HG03432 (cell line): ENCODE data around the gene ZFHX3.

Experiments used
- ATAC-seq: cut with Tn5 transposase; IDR thresholded peaks from one replicate; pipeline ENCODE4 v1.9.1; 2021; ENCODE audit warnings: mild to moderate bottlenecking, moderate library complexity; ENCODE audit not compliant: unreplicated experiment

Gene ZFHX3

DNA sequence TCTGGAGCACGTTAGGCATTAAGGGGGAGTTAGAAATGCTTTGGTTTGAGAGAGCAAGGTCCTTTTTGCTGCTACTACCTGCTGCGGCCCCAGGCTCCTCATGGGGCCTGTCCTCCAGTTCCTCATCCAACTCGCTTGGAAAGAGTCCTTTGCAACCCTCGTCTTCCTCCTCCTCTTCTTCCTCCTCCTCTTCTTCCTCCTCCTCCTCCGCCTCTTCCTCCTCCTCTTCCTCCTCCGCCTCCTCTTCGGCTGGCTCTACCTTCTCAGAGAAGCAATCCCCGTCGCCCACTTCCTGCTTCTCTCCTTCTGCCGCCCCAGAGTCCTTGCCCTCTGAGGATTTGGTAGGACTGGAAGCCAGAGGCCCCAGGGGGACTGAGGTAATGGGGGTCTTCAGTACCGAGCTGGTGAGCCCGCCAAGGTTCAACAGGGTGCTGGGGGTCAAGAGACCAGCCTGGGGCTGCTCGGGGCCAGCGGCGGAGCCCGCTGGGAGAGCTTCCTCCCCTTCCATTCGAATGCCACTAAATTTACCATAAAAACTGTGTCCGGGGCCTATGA lies 89.3 kb downstream of the ZFHX3 start:
- no peak for ATAC-seq

DNA sequence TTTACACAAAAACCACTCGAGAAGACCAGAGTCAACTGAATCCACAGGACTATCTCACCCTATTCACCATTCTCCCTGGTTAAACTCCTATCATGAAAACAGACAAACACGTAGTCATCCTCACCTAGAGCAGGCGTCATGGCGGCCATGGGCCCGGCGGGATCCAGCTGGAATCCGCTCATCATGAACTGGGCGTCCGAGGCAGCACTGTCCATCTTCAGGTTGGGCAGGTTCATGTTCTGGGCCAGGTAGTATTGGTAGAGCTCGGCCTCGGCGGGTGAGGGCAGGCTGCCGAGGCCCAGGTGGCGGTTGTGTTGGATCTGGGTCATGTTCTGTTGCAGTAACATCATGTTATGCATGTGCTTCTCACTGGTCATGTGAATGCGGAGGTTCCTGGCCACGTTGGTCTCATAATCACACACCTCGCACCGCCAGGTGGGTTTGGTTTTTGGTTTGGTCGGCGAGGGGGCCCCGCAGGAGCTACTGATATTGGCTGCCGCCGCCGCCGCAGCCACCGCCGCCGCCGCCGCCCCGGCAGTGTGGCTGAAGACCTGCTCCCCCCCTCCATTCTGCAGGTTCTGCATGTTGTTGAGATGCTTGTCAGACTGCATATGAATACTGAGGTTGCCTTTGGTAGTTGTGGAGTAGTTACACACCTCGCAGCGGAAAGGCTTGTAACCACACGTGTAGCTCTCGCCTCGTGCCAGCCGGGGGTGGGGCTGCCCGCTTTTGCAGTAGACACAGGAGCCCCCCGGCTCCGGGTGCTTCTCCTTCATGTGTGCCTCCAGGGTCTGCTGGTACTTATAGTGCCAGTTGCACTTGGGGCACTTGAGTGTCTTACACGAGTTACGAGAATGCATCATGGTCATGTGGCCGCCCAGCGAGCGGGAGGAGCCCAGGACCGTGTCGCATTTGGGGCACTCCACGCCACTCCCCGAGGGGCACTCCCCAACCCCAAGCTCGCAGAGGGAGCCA lies 90.3 kb downstream of the ZFHX3 start:
- no peak for ATAC-seq

DNA sequence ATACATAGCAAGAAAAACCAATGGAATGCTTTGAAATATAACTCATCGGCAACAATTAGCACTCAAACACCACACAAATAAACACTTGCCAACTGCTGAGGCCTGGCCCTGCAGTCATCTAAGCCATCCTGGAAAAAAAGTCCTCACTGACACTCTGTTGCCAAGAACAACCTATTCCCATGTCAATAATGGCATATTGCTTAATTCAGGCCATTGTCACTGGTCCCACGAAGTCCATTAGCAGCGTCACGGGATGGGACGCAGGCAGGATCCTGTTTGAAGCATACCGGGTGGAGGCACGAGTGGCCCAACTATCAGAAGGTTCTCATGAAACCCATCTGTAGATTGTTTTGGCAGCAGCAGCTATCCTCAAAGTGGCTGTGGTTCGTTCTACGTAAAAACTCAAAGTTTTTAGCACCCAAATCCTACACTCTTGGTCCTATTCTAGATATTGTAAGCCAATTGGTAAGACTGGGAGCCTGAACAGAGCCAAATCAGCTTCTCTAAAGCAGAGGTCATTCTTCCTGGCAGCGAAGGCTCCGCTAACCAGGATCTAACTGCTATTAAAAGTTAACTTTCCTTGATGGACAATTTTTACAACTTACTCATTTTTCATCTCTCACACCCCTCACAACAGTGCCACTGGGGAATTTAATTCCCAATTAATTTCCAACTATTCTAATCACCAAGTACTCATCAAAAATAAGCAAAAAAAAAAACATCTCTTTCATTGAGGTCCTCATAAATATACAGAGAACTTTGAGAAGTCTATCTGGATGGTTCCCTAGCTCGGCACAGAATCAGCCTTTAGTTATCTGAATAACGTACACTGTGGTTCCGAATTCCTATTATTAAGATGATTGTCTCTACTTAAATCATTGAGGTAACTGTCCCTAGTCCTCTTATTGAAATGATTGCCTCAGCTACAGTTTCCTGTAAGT lies 91.5 kb downstream of the ZFHX3 start:
- no peak for ATAC-seq

DNA sequence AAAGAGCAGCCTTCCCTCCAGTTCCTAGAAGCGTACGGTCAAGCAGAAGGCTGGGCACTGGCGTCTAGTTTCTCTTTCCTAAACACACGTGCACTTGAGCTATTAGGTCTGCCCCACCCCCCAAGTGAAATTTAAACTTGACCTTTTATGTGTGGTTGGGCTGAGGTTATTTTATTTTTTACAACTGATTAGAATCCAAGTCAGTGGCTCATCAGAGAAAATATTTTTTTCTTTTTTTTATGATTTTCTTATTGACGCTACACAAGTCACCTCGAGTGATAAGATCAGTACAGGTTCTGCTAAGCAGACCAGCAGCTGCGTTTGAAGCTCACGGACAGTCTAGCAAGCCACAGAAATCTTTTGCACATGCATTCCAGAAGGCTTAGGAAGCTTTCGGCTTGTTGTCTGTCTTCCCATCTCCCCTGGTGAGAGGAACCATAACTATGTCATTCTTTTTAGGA lies 95.1 kb downstream of the ZFHX3 start:
- ATAC-seq: no peak

DNA sequence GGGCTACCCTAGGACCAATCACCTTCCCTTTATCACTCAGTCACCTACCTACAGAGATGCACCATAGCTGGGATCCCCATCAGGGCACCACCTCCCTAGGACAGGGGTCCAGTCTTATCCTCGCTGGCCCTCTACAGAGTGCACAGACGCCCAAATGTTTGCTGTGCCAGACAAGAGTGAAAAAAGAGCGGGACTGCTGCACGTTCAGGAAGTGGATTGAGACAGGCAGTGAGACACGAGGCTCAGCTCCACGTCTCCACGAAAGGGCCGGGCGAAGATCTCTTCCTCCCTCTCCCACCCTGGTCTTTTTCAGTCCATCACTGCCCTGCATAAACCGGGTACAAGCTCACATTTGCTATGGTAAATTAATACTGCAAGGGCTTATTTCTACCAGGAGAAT lies 95.5 kb downstream of the ZFHX3 start:
- ATAC-seq: no peak

DNA sequence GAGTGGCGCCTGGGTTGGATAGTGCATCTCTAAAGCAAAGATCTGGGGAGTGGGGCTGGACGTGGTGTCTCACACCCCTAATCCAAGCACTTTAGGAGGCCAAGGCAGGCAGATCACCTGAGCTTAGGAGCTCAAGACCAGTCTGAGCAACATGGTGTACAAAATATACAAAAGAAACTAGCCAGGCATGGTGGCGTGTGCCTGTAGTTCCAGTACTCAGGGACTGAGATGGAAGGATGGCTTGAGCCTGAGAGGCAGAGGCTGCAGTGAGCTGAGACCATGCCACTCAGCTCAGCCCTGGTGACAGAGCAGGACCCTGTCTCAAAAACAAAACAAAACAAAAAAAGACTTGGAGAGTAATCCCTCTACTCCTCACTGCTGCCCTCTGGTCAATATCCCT lies 96.0 kb downstream of the ZFHX3 start:
- no peak for ATAC-seq

DNA sequence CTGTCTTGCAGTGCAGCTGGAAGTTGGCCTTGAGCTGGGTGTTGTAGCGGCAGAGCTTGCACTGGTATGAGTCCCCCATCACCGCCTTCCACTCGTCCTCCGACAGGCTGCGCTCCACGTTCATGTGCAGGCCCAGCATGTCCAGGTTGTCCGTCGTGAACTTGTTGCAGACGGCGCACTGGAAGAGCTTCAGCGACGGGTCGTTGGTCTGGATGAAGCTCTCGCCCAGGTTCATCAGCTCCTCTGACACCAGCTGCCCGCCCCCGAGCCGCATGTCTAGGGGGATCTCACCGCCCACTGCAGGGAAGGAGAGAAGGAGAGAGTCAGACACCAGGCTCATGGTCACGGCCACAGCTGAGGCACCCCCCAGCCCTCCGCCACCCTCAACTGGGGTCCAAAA lies 97.3 kb downstream of the ZFHX3 start:
- no peak for ATAC-seq

DNA sequence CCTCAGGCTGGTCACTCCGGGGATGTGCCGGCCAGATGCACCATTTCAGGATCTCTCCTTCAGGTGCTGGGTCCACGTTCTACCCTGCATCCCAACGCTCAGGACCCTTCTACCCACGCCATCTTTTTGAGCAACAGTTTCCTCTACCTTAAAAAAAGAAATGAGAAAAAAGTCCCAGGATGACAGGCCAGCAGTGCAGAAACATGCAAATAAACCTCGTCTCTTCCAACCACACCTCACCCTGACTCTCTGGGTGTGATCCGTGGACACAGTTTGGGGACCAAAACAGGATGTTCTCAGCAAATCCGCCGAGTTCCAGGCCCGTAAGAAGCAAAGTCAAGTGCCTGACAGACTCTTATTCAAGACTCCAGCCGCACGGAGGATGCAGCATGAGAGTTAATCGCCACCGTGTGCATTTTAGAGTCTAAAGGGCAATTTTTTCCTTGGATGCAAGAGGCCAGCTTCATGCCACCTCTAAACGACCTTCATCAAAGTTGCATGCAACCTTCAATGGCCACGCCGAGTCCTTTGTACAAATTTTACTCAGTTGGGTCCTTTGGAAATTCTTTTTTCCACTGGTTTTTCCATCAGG lies 99.6 kb downstream of the ZFHX3 start:
- ATAC-seq: no peak

DNA sequence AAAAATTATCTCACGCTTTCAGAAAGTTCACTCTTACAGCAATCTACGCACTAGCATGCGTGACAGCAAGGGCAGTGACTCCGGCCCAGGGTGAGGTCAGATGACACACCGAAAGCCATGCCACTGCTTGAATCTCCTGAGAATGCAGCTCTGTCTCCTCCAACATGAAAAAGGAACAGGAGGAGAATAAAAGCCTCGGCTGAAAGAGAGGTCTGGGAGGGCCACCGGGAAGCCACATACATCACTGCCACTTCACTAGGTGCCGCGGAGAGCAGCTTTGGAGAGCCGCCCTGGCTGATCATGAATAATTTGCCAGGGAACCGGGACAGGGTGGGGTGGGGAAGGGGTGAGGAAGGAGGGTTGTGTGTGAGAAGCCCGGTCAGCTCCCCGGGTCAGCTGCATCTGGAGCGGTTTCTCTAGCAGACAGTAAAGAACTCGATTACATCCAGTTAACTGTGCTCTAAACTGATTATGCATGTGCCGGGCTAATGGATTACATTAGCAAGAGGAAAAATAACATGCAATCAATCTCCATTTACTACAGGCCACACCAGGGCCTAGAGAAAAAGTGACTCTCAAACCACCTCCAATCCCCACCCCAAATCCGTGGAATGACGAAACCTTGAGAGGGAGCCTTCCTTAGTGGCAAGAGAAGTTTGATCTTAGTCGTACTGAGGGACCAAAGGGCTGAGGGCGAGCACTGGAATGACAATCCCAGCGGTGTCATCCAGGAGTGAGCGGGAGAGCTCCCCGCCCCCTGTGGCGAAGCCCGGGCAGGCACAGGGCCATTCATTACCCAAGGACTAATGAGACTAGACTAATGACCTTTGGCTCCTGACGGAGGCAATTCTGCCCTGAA lies 100.3 kb downstream of the ZFHX3 start:
- no peak for ATAC-seq

DNA sequence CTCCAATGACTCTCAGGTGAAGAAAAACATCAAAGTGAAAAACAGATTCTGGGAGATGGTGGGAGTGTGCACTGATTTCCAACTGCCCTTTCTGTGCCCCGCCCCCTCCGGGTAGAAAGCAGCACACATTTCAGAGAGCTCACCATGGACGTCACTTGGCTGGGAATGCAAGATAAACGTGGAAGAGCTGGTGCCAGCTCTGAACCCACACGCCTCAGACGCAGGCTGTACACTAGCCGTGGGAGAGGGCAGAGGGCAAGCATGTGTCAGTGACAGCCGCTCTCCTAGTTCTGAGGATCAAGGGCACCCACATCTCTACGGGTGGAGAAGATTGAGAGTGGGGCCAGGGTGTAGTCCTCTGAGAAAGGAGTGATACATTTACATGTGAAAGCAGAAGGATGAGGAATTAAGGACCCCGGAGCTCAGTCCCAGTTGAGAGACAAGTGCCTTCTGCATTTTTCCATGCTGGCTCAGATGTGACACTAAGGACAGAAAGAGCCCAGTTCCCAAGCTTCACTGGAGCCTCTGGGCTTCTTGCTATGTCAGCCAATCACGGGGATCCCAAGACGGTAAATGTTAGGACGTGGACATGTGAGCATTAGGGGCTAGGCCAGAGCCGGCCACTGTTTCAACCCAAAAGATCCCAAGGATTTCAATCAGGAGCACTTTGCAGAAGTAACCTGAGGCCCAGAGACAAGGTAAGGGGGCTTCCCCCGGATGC lies 101.3 kb downstream of the ZFHX3 start:
- no peak for ATAC-seq

DNA sequence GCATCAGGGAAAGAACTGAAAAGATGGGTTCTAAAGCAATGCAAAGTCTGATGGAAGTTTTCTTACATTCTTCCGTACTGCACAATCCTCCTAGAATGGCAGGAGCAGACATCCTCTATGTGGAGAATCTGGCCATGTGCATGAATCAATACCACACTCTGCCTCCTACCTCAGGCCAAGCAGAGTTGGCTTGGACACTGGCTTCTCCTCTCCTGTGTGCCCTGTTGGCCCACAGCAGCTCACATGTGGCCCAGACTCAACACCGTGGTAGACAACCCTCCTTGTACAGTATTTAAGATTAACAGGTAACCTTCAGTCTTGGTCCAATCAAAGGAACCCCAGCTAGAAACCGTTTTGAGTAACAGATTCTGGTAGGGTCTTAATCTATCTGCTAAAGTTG lies 101.9 kb downstream of the ZFHX3 start:
- ATAC-seq: no peak

DNA sequence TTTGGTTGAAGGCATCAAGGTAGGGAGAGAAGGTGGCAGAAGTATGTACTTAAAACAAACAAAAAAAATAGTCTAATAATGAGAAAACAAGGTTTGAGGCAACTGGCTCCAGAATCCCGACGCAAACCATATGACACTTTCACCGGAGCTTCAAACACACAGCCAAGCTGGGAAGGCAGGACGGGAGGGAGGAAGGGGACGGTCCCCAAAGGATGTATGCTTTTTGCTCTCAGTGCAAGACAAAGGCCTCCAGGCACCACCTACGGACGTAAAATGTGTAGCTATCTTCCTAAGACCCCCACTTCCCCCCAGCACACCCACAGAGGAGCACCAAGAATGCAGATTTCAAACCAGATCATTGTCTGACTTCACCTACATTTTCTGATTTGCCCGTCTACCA lies 102.3 kb downstream of the ZFHX3 start:
- no peak for ATAC-seq

DNA sequence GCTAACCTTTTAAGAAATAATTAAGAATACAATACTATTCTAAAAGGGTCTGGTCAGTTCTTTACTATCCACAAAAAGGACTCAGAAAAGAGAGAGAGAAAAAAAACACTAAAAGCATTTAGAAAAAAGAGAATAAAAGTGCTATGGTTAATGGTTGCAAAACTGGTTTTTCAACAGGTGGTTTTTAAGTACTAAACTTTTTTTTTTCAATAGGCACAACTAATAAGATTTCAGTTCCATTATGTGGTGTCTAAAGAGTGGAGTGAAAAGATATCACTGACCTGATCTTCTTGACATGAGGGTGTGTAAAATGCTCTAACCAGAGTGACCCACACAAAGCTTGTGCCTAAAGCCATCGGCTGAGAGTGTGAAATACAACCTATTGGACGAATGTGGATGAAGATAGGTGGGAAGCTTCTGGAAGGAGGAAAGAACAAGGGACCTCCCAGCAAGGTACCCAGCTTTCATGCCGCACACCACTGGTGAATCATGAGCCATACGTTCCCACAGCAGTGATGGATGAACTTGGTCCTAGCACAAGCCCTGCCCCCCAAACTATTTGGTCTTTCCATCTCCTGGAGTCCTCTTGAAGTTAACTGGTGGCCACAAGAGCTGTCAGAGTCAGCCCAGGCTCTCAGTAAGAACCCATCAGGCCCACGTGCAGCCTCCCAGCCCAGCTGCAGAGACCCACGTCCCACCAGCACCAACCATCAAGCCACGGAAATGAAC lies 103.0 kb downstream of the ZFHX3 start:
- ATAC-seq: no peak

DNA sequence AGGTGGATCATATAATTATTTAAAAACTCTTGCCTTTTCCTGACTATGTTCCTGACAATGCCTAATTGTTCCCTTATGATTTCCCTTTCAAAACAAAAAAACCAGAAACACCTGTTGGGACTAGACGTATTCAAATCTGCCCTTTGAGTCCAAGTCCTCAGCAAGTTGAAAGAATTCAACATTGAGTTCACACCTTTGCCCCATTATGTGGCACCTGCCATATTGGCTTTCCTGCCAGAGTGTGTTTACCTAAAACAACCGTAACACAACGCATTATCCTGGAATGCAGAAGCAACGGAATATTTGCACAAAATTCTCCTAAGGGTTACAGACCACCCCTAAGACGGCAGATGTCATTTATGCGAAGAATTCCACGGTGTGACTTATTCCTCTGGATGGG lies 105.9 kb downstream of the ZFHX3 start:
- no peak for ATAC-seq

DNA sequence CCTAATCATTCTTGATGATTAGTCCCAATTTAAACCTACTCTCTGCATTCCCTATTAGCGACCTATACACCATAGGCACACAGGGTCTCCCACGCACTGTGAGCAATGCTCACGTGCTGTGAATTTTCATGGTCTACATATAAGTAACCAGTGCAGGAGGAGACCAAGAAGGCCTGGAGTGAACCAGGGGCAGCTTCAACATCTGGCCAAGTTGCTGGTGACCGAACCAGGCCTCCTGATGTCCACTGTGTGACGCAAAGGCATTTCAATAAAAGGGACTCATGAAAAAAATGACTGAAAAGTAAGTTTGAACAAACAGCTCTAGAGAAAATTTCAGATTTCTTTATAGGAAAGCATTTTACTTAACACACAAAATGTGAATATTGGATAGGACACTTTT lies 107.0 kb downstream of the ZFHX3 start:
- ATAC-seq: no peak

DNA sequence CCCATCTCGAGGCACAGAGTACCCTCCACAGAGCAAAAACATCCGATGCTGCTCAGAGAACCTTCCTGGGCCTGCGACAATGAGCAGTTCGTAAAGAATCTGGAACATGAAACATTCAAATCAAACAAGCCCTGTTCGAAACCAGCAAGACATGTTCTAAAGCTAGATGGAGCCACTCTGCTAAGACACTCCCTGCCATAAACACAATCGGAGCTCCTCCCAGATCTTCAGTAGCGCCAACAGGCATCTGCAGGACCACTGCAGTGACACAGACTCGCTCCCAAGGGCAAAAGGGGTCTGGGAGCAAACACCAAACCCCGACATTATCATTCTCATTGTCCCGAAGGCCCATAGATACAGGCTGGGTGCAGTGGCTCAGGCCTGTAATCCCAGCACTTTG lies 108.7 kb downstream of the ZFHX3 start:
- no peak for ATAC-seq

DNA sequence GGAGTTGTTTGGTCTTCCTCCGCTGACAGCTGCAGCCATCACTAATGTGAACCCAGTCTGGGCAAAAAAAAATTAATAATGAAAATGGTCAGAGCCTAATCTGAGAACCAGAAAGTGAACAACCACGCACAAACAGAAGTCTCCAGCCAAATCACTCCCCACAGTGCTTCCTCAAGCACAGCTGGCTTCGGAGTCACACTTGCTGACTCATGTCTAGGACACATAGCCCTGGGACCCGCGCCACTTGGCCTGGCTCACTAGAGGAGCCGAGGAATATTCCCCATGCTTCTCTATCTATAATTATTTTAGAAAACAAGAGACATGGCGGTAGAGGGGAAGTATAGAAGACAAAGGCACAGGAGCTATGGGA lies 109.1 kb downstream of the ZFHX3 start:
- no peak for ATAC-seq

DNA sequence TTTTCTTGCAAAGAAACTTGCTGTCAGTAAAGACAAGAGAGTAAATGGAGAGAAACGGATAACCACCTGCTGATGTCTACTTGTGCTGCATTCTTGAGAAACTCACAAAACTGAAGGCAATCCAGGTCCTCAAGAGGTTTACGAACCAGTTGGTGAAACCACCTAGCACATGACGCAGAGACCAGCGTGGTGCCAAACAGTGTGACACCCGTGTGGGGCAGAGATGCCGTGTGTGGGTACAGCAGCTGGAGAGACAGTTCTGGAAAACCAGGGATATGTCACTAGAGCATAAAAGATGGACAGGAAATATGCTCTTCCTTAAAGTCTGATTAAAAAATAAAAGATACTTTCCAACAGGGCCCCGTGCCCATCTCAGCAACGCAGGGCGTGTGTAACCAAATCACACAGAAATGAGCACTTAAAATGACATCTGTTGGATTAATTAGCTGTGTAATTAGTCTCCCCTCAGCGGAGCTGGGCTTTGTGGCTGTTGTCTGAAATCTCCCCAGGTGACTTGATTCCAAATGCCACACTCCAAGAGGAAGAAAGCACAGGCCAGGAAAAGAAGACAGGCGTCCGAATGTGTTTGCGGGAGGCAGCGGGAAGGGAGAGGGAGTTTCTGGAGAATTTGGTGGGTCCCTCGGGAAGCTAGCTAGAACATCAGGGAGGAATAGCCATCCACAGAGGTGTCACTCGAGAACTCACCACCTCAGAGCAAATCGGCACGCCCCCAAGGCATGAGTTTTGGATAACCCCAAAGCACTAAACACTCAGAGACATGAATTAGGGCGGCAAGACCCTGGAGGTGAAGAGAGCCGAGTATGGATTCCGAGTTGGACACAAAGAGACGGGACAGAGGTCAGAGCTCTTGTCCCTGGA lies 109.8 kb downstream of the ZFHX3 start:
- no peak for ATAC-seq
